ENCODE data around the gene SDHB.

The SDHB gene

DNA sequence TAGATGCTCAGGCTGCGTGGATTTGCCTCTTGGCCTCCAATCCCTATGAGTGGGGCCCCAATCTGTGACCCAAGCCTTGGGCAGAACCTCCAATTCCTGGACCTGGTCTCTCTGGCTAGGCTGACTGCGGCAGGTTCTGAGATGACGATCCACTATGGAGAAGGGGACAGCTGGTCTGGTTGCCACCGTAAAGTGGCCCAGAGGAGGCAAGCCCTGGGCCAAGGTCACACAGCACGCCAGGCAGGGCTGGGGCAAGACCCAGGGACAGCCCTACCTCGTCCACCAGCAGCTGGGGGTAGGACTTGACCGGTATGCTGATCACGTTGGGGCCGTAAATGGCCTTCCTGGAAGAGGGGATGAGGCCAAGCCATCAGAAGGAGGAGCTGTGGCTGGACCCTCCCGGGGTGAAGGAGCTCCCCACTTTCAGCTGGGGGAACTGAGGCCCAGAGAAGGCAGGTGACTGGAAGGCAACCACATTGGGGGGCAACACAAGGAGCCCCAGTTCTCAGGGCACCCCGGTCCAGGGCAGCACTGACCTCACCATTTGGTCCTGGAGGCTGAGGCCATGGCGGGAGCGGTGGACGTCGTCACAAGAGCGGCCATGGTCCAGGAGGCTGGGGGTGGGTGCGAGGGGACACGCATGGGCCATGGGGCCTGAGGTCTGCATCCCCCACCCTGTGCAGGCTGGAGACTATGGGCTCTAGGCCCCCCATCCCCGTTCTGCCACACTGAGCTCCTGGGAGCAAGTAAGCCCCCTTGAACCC, 51.9 kb downstream of the SDHB start:
- Histone ChIP-seq H4K5ac (ENCODE audit: low read length) (no peak overlapping the region), H2BK120ac (ENCODE audit: low read depth, low read length) (no peak overlapping the region), H3K9ac (ENCODE audit: low read length) (no peak overlapping the region), H3K79me2 (ENCODE audit: control insufficient read depth, insufficient read depth, low read length) (no peaks in the 10 kb centered on the region), H3K18ac (ENCODE audit: low read length) (no peak overlapping the region), H3K4me2 (ENCODE audit: low read length) (no peak overlapping the region), H3K56ac (ENCODE audit: low read length) (no peak overlapping the region), H2BK15ac (replicated peaks; ENCODE audit: low read depth) (no peak overlapping the region), H3K79me1 (ENCODE audit: low read length) (no peaks in the 10 kb centered on the region), H3K36me3 (ENCODE audit: control insufficient read depth, insufficient read depth, low read length) (peaks cover 6% of the 10 kb centered on the region), H4K8ac (ENCODE audit: low read depth, low read length) (no peak overlapping the region), H3K4ac (ENCODE audit: low read depth, low read length) (no peak overlapping the region), H3K4me1 (ENCODE audit: control insufficient read depth, low read depth, low read length) (no peaks in the 10 kb centered on the region), H2BK5ac (ENCODE audit: low read length) (no peak overlapping the region), H3K4me3 (ENCODE audit: low read length) (no peak overlapping the region), H2AK5ac (ENCODE audit: low read length) (no peak overlapping the region), H3K27ac (ENCODE audit: low read depth, low read length) (no peak overlapping the region), H3K23ac (ENCODE audit: low read length) (no peak overlapping the region), H3K27me3 (ENCODE audit: insufficient read depth, low read length, poor library complexity) (no peaks in the 10 kb centered on the region)
- no CpG with 5 or more reads among the region's 19 CpGs for WGBS (ENCODE audit: extremely low coverage, insufficient coverage, low lambda C conversion rate)
- no peak for DNase-seq

DNA sequence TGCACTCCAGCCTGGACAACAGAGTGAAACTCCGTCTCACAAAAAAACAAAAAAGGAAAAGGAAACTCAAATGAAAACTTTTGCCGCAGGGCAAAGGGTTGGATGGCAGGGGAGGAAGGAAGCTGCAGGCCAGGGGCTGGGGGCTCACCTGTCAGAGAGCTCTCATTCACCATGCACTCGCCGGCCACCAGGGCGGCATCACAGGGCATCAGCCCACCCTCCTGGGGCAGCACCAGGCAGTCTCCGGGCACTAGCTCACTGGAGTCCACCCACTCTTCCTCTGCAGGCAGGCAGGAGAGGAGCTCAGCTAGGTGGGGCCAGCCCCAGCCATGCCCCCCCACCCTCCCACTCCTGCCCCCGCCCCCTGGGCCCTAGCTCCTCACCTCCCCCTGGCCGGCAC, 54.0 kb downstream of the SDHB start:
- H3K56ac ChIP-seq (ENCODE audit: low read length): no peak overlapping the region
- H3K23ac ChIP-seq (ENCODE audit: low read length): no peak overlapping the region
- H3K9ac ChIP-seq (ENCODE audit: low read length): no peak overlapping the region
- no peak overlapping the region for H3K4me3 ChIP-seq (ENCODE audit: low read length)
- H3K36me3 ChIP-seq (ENCODE audit: control insufficient read depth, insufficient read depth, low read length): peaks cover 6% of the 10 kb centered on the region
- no peaks in the 10 kb centered on the region for H3K27me3 ChIP-seq (ENCODE audit: insufficient read depth, low read length, poor library complexity)
- no CpG with 5 or more reads among the region's 8 CpGs for WGBS (ENCODE audit: extremely low coverage, insufficient coverage, low lambda C conversion rate)
- H2AK5ac ChIP-seq (ENCODE audit: low read length): no peak overlapping the region
- H3K4me1 ChIP-seq (ENCODE audit: control insufficient read depth, low read depth, low read length): no peaks in the 10 kb centered on the region
- no peaks in the 10 kb centered on the region for H3K79me2 ChIP-seq (ENCODE audit: control insufficient read depth, insufficient read depth, low read length)
- H3K18ac ChIP-seq (ENCODE audit: low read length): no peak overlapping the region
- no peaks in the 10 kb centered on the region for H3K79me1 ChIP-seq (ENCODE audit: low read length)
- H4K8ac ChIP-seq (ENCODE audit: low read depth, low read length): no peak overlapping the region
- H2BK15ac ChIP-seq (replicated peaks; ENCODE audit: low read depth): no peak overlapping the region
- no peak overlapping the region for H4K5ac ChIP-seq (ENCODE audit: low read length)
- no peak for DNase-seq
- no peak overlapping the region for H3K4ac ChIP-seq (ENCODE audit: low read depth, low read length)
- no peak overlapping the region for H2BK5ac ChIP-seq (ENCODE audit: low read length)
- H3K27ac ChIP-seq (ENCODE audit: low read depth, low read length): no peak overlapping the region
- no peak overlapping the region for H3K4me2 ChIP-seq (ENCODE audit: low read length)
- no peak overlapping the region for H2BK120ac ChIP-seq (ENCODE audit: low read depth, low read length)

DNA sequence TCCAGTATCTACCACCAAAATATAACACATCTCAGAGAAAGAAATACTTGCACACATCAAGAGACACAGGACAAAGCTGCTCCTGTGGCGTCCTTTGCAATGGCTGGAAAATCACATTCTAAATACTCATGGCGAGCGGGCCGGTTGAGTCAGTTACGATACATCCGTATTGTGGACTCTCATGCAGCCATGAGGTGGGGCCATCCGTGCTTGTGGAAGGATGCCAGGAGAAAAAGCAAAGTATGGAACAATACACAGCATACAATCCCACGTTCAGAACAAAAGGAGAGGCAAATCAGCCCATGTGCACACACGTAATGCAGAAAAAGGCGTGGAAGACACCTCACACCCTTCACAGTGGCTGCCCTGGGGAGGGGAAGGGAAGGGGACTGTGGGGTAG, 55.2 kb downstream of the SDHB start:
- no peaks in the 10 kb centered on the region for H3K27me3 ChIP-seq (ENCODE audit: insufficient read depth, low read length, poor library complexity)
- no peak overlapping the region for H2AK5ac ChIP-seq (ENCODE audit: low read length)
- no peak overlapping the region for H4K8ac ChIP-seq (ENCODE audit: low read depth, low read length)
- H2BK5ac ChIP-seq (ENCODE audit: low read length): no peak overlapping the region
- no peak overlapping the region for H3K9ac ChIP-seq (ENCODE audit: low read length)
- H3K4me3 ChIP-seq (ENCODE audit: low read length): no peak overlapping the region
- no peak overlapping the region for H3K4ac ChIP-seq (ENCODE audit: low read depth, low read length)
- no peaks in the 10 kb centered on the region for H3K4me1 ChIP-seq (ENCODE audit: control insufficient read depth, low read depth, low read length)
- peaks cover 6% of the 10 kb centered on the region for H3K36me3 ChIP-seq (ENCODE audit: control insufficient read depth, insufficient read depth, low read length)
- no peak overlapping the region for H2BK15ac ChIP-seq (replicated peaks; ENCODE audit: low read depth)
- DNase-seq: no peak
- no CpG with 5 or more reads among the region's 10 CpGs for WGBS (ENCODE audit: extremely low coverage, insufficient coverage, low lambda C conversion rate)
- H3K23ac ChIP-seq (ENCODE audit: low read length): no peak overlapping the region
- H3K79me2 ChIP-seq (ENCODE audit: control insufficient read depth, insufficient read depth, low read length): no peaks in the 10 kb centered on the region
- H3K18ac ChIP-seq (ENCODE audit: low read length): no peak overlapping the region
- no peak overlapping the region for H2BK120ac ChIP-seq (ENCODE audit: low read depth, low read length)
- no peak overlapping the region for H3K4me2 ChIP-seq (ENCODE audit: low read length)
- no peaks in the 10 kb centered on the region for H3K79me1 ChIP-seq (ENCODE audit: low read length)
- no peak overlapping the region for H4K5ac ChIP-seq (ENCODE audit: low read length)
- no peak overlapping the region for H3K56ac ChIP-seq (ENCODE audit: low read length)
- no peak overlapping the region for H3K27ac ChIP-seq (ENCODE audit: low read depth, low read length)

DNA sequence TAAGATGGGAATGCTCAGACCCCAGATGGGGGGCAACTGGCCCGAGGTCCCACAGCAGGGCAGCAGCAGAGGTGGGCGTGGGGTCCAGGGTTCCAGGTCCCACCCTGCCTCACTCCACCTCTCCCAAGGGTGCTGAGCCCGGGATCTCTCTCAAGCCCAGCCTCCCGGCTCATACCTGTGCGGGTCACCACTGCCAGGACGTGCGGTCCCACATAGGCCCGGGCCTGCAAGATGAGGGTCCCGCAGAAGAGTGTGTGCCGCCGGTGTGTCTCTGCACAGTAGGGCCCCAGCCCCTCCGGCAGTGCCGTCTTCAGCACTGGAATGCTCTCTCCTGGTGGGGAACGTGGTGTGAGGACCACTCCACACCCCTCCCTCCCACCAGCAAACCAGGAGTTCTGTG, 57.0 kb downstream of the SDHB start:
- H3K4me3 ChIP-seq (ENCODE audit: low read length): no peak overlapping the region
- no peaks in the 10 kb centered on the region for H3K27me3 ChIP-seq (ENCODE audit: insufficient read depth, low read length, poor library complexity)
- no peaks in the 10 kb centered on the region for H3K79me1 ChIP-seq (ENCODE audit: low read length)
- H4K8ac ChIP-seq (ENCODE audit: low read depth, low read length): no peak overlapping the region
- no peak overlapping the region for H3K4ac ChIP-seq (ENCODE audit: low read depth, low read length)
- no peak overlapping the region for H2BK120ac ChIP-seq (ENCODE audit: low read depth, low read length)
- H3K56ac ChIP-seq (ENCODE audit: low read length): no peak overlapping the region
- H3K79me2 ChIP-seq (ENCODE audit: control insufficient read depth, insufficient read depth, low read length): no peaks in the 10 kb centered on the region
- H3K27ac ChIP-seq (ENCODE audit: low read depth, low read length): no peak overlapping the region
- no peak overlapping the region for H3K23ac ChIP-seq (ENCODE audit: low read length)
- H3K4me1 ChIP-seq (ENCODE audit: control insufficient read depth, low read depth, low read length): no peaks in the 10 kb centered on the region
- no CpG with 5 or more reads among the region's 14 CpGs for WGBS (ENCODE audit: extremely low coverage, insufficient coverage, low lambda C conversion rate)
- H3K4me2 ChIP-seq (ENCODE audit: low read length): no peak overlapping the region
- no peak overlapping the region for H4K5ac ChIP-seq (ENCODE audit: low read length)
- no peak overlapping the region for H2BK15ac ChIP-seq (replicated peaks; ENCODE audit: low read depth)
- no peak for DNase-seq
- H3K9ac ChIP-seq (ENCODE audit: low read length): no peak overlapping the region
- H2BK5ac ChIP-seq (ENCODE audit: low read length): no peak overlapping the region
- peaks cover 6% of the 10 kb centered on the region for H3K36me3 ChIP-seq (ENCODE audit: control insufficient read depth, insufficient read depth, low read length)
- H3K18ac ChIP-seq (ENCODE audit: low read length): no peak overlapping the region
- no peak overlapping the region for H2AK5ac ChIP-seq (ENCODE audit: low read length)

DNA sequence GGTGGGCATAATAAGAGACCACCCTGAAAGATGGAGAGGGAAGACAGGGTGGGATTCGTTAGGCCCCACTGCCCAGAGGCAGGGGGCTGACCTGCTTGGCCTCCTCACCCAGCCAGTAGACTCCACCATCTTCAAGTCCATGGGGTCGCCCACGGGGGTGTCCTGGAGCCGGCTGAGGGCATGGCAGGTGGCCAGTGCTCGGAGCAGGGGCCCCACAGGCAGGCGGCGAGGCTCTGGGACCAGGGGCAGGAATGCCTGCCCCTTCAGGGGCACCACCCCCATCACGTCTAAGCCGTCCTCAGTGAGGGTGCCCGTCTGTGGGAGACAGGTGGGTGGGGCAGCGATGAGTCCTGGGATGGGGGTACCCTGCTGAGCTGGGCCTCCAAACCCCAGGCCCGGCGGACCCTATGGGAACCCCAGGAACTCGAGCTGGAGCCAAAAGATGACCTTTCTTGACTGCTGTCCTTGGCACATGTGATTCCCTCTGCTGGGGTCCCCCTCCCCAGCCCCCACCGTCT, 60.3 kb downstream of the SDHB start:
- Histone ChIP-seq H3K79me2 (ENCODE audit: control insufficient read depth, insufficient read depth, low read length) (no peaks in the 10 kb centered on the region), H3K4ac (ENCODE audit: low read depth, low read length) (no peak overlapping the region), H3K4me2 (ENCODE audit: low read length) (no peak overlapping the region), H3K27ac (ENCODE audit: low read depth, low read length) (no peak overlapping the region), H3K4me3 (ENCODE audit: low read length) (no peak overlapping the region), H4K8ac (ENCODE audit: low read depth, low read length) (no peak overlapping the region), H4K5ac (ENCODE audit: low read length) (no peak overlapping the region), H3K27me3 (ENCODE audit: insufficient read depth, low read length, poor library complexity) (no peaks in the 10 kb centered on the region), H3K18ac (ENCODE audit: low read length) (no peak overlapping the region), H3K56ac (ENCODE audit: low read length) (no peak overlapping the region), H2BK15ac (replicated peaks; ENCODE audit: low read depth) (no peak overlapping the region), H2BK5ac (ENCODE audit: low read length) (no peak overlapping the region), H3K4me1 (ENCODE audit: control insufficient read depth, low read depth, low read length) (no peaks in the 10 kb centered on the region), H3K79me1 (ENCODE audit: low read length) (no peaks in the 10 kb centered on the region), H3K9ac (ENCODE audit: low read length) (no peak overlapping the region), H3K36me3 (ENCODE audit: control insufficient read depth, insufficient read depth, low read length) (peaks cover 3% of the 10 kb centered on the region), H2BK120ac (ENCODE audit: low read depth, low read length) (no peak overlapping the region), H3K23ac (ENCODE audit: low read length) (no peak overlapping the region), H2AK5ac (ENCODE audit: low read length) (no peak overlapping the region)
- whole genome bisulfite sequencing (ENCODE audit: extremely low coverage, insufficient coverage, low lambda C conversion rate): no CpG with 5 or more reads among the region's 15 CpGs
- DNase-seq: no peak

DNA sequence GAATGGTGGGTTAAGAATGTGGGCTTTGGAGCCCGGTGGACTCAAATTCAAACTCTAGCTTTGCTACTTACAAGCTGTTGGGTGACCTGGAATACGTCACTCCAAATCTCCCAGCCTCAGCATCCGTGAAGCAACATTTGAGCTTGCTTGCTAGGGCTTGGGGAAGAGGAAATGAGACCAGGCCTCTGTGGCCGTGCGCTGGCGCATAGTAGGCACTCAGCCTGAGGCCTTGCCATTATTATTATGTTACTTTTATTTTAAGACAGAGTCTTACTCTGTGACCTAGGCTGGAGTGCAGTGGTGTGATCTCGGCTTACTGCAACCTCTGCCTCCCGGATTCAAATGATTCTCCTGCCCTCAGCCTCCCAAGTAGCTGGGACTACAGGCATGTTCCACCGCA, 61.2 kb downstream of the SDHB start:
- WGBS (ENCODE audit: extremely low coverage, insufficient coverage, low lambda C conversion rate): no CpG with 5 or more reads among the region's 9 CpGs

More for the DNA sequence above, 61.2 kb downstream of the SDHB start:
- Histone ChIP-seq H2BK15ac (replicated peaks; ENCODE audit: low read depth) (no peak overlapping the region), H3K18ac (ENCODE audit: low read length) (no peak overlapping the region), H2BK5ac (ENCODE audit: low read length) (no peak overlapping the region), H3K27ac (ENCODE audit: low read depth, low read length) (no peak overlapping the region), H3K56ac (ENCODE audit: low read length) (no peak overlapping the region), H2AK5ac (ENCODE audit: low read length) (no peak overlapping the region), H2BK120ac (ENCODE audit: low read depth, low read length) (no peak overlapping the region), H4K5ac (ENCODE audit: low read length) (no peak overlapping the region), H3K79me2 (ENCODE audit: control insufficient read depth, insufficient read depth, low read length) (no peaks in the 10 kb centered on the region), H4K8ac (ENCODE audit: low read depth, low read length) (no peak overlapping the region), H3K36me3 (ENCODE audit: control insufficient read depth, insufficient read depth, low read length) (peaks cover 2% of the 10 kb centered on the region), H3K79me1 (ENCODE audit: low read length) (no peaks in the 10 kb centered on the region), H3K4me3 (ENCODE audit: low read length) (no peak overlapping the region), H3K9ac (ENCODE audit: low read length) (no peak overlapping the region), H3K23ac (ENCODE audit: low read length) (no peak overlapping the region), H3K27me3 (ENCODE audit: insufficient read depth, low read length, poor library complexity) (no peaks in the 10 kb centered on the region), H3K4me2 (ENCODE audit: low read length) (no peak overlapping the region), H3K4me1 (ENCODE audit: control insufficient read depth, low read depth, low read length) (no peaks in the 10 kb centered on the region), H3K4ac (ENCODE audit: low read depth, low read length) (no peak overlapping the region)
- no peak for DNase-seq

All from mesendoderm (in vitro differentiated cells).